ENCODE results near the gene PKIG. TPM values are rescaled to one million over a fixed set of nuclear protein-coding genes. Genes with fewer than 3 reads are reported as not detected.

PKIG gene
- total RNA-seq, 2 donors from 2014 or later, result 61.5 to 77.6 TPM

- Mint-ChIP-seq H3K4me3 (no peak overlapping the region), H3K4me1 (peaks cover 20% of the 10 kb centered on the region), H3K27me3 (ENCODE audit: insufficient read depth) (no peaks in the 10 kb centered on the region), H3K9me3 (no peaks in the 10 kb centered on the region), H3K27ac (no peak overlapping the region), H3K36me3 (ENCODE audit: low read depth) (peaks cover 2% of the 10 kb centered on the region)
- WGBS, 2 experiments (ENCODE audit: insufficient coverage in 1 of 2, insufficient read length in 1 of 2), result 86 to 95% methylated on average over 6 of the region's 6 CpGs
- Histone ChIP-seq H3K4me1 (ENCODE audit: control insufficient read depth, insufficient read depth, low read length) (peaks cover 3% of the 10 kb centered on the region), H3K4me3 (ENCODE audit: low read length) (no peak overlapping the region), H3K9me3 (ENCODE audit: control insufficient read depth, low read length) (no peaks in the 10 kb centered on the region), H3K27me3 (ENCODE audit: control insufficient read depth, insufficient read depth, low read length, poor library complexity, severe bottlenecking) (no peaks in the 10 kb centered on the region), H3K36me3 (ENCODE audit: control insufficient read depth, insufficient read depth, low read length) (no peaks in the 10 kb centered on the region), H3K27ac (ENCODE audit: low read depth, low read length) (no peak overlapping the region), H3K9ac (ENCODE audit: extremely low read depth, low read length, poor library complexity, severe bottlenecking) (no peak overlapping the region)
- no peak for TF ChIP-seq CTCF (conservative IDR thresholded peaks at IDR 0.05)
- DNase-seq, result no peak
Observed at GRCh38 chr20:44571362-44571988, 10.9 kb upstream of the PKIG start.

- no peaks in the 10 kb centered on the region for H3K9me3 ChIP-seq (ENCODE audit: control insufficient read depth, low read length)
- peaks cover 15% of the 10 kb centered on the region for H3K4me1 Mint-ChIP-seq
- peak overlapping the region; percentile 6 for H3K27ac ChIP-seq (ENCODE audit: low read depth, low read length)
- DNase-seq, result no peak
- H3K9ac ChIP-seq (ENCODE audit: extremely low read depth, low read length, poor library complexity, severe bottlenecking), result no peak overlapping the region
- peaks cover 11% of the 10 kb centered on the region for H3K36me3 ChIP-seq (ENCODE audit: control insufficient read depth, insufficient read depth, low read length)
- no peaks in the 10 kb centered on the region for H3K9me3 Mint-ChIP-seq
- H3K36me3 Mint-ChIP-seq (ENCODE audit: low read depth), result peaks cover 5% of the 10 kb centered on the region
- H3K4me3 ChIP-seq (ENCODE audit: low read length), result no peak overlapping the region
- H3K4me1 ChIP-seq (ENCODE audit: control insufficient read depth, insufficient read depth, low read length), result peaks cover 3% of the 10 kb centered on the region
- H3K4me3 Mint-ChIP-seq, result no peak overlapping the region
- H3K27me3 ChIP-seq (ENCODE audit: control insufficient read depth, insufficient read depth, low read length, poor library complexity, severe bottlenecking), result no peaks in the 10 kb centered on the region
- TF ChIP-seq CTCF (conservative IDR thresholded peaks at IDR 0.05), result no peak
- WGBS, 2 experiments (ENCODE audit: insufficient coverage in 1 of 2, insufficient read length in 1 of 2), result 87 to 88% methylated on average over 6 of the region's 6 CpGs
- H3K27ac Mint-ChIP-seq, result peak overlapping the region; percentile 65
- H3K27me3 Mint-ChIP-seq (ENCODE audit: insufficient read depth), result no peaks in the 10 kb centered on the region
Observed at GRCh38 chr20:44572551-44573500, 9.6 kb upstream of the PKIG start.

GRCh38 chr20:44573501-44573869 lies 8.9 kb upstream of the PKIG start:
- Histone ChIP-seq H3K9me3 (ENCODE audit: control insufficient read depth, low read length) (no peaks in the 10 kb centered on the region), H3K27ac (ENCODE audit: low read depth, low read length) (no peak overlapping the region), H3K27me3 (ENCODE audit: control insufficient read depth, insufficient read depth, low read length, poor library complexity, severe bottlenecking) (no peaks in the 10 kb centered on the region), H3K36me3 (ENCODE audit: control insufficient read depth, insufficient read depth, low read length) (peaks cover 11% of the 10 kb centered on the region), H3K9ac (ENCODE audit: extremely low read depth, low read length, poor library complexity, severe bottlenecking) (no peak overlapping the region), H3K4me3 (ENCODE audit: low read length) (no peak overlapping the region), H3K4me1 (ENCODE audit: control insufficient read depth, insufficient read depth, low read length) (peaks cover 3% of the 10 kb centered on the region)
- Mint-ChIP-seq H3K9me3 (peaks cover 1% of the 10 kb centered on the region), H3K36me3 (ENCODE audit: low read depth) (peaks cover 5% of the 10 kb centered on the region), H3K27ac (no peak overlapping the region), H3K27me3 (ENCODE audit: insufficient read depth) (no peaks in the 10 kb centered on the region), H3K4me1 (peaks cover 15% of the 10 kb centered on the region), H3K4me3 (no peak overlapping the region)
- no peak for DNase-seq
- no peak for TF ChIP-seq CTCF (conservative IDR thresholded peaks at IDR 0.05)
- WGBS, 2 experiments (ENCODE audit: insufficient coverage in 1 of 2, insufficient read length in 1 of 2), result 98 to 100% methylated on average over 1 to 2 of the region's 2 CpGs
